Endometrium (tissue), 2 donors: ENCODE data around the gene MGAT4B.

Experiments used
- FAIRE-seq: peaks from 2 replicates; lab custom pipeline; 2012; peaks lifted over from hg19 to GRCh38; lab: Jason Lieb, UNC
- donor health status: control.
- donor health status: control.

Gene MGAT4B

GRCh38 chr5:179805529-179806249 lies 977 bp downstream of the MGAT4B start:
- no peak for FAIRE-seq

GRCh38 chr5:179805070-179805528 lies 1.6 kb downstream of the MGAT4B start:
- no peak for FAIRE-seq

GRCh38 chr5:179804555-179804947 lies 2.1 kb downstream of the MGAT4B start:
- FAIRE-seq: no peak

GRCh38 chr5:179803651-179804554 lies 2.8 kb downstream of the MGAT4B start:
- FAIRE-seq: no peak

- no peak for FAIRE-seq
These were observed 3.6 kb downstream of the MGAT4B start for GRCh38 chr5:179802950-179803562.

GRCh38 chr5:179802207-179802883 lies 4.3 kb downstream of the MGAT4B start:
- FAIRE-seq: no peak

GRCh38 chr5:179801304-179802206 lies 5.1 kb downstream of the MGAT4B start:
- FAIRE-seq: no peak

GRCh38 chr5:179800696-179801201 lies 5.9 kb downstream of the MGAT4B start:
- no peak for FAIRE-seq

- no peak for FAIRE-seq
These were observed 6.5 kb downstream of the MGAT4B start for GRCh38 chr5:179800071-179800695.

- no peak for FAIRE-seq
These were observed 7.1 kb downstream of the MGAT4B start for GRCh38 chr5:179799644-179799973.

- FAIRE-seq: no peak
These were observed 7.7 kb downstream of the MGAT4B start for GRCh38 chr5:179798771-179799643.

- no peak for FAIRE-seq
These were observed 8.4 kb downstream of the MGAT4B start for GRCh38 chr5:179798144-179798770.

- no peak for FAIRE-seq
These were observed 8.9 kb downstream of the MGAT4B start for GRCh38 chr5:179797741-179798140.

GRCh38 chr5:179796877-179797608 lies 9.6 kb downstream of the MGAT4B start:
- no peak for FAIRE-seq

- no peak for FAIRE-seq
These were observed 10.5 kb downstream of the MGAT4B start for GRCh38 chr5:179795863-179796833.

- FAIRE-seq: no peak
These were observed 11.4 kb downstream of the MGAT4B start for GRCh38 chr5:179795049-179795862.
